ENCODE data around the gene SCYGR6. TPM values are rescaled to one million over a fixed set of nuclear protein-coding genes. Genes with fewer than 3 reads are reported as not detected.
A peak's percentile ranks its signal among the peaks of the same experiment; 100 is the strongest.

The SCYGR6 gene
- total RNA-seq, result not detected
- not detected for polyA plus RNA-seq (2013, experiment 1 of 2)
- polyA plus RNA-seq (2013, experiment 2 of 2), result not detected
- total RNA-seq, result 0 reads per million in 172 experiments

DNA sequence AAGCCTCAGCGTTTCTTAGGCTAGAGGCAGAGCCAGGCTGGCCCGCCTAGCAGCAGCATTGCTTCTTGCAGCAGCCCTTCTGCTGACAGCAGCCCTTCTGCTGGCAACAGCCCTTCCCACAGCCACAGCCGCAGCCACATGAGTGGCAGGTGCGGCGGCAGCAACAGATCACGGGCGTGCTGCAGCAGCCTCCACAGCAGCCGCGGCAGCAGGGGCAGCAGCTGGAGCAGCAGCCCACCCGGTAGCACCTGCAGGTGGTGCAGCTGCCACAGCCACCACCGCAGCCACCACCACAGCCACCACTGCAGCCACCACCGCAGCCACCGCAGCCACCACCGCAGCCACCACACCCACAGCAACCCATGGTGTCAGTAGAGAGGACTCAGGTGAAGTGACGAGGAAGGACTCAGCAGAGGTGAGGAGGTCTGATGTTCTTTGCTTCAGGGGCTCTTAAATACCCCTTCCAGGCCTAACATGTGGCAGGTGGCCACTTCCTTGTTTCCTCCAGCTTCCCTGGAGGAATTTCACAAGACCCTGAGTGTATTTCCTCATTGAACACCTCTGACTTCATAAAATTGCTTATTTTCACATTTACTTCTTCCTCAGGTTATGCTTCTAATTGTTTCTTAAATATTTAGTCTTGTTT is at the start of gene SCYGR6:
SCYGR6 (minus strand) TSS at position 364 of the 646 bp plus-strand sequence; CDS start at position 364, 0 bp downstream.
- TF ChIP-seq, protein P1, sequence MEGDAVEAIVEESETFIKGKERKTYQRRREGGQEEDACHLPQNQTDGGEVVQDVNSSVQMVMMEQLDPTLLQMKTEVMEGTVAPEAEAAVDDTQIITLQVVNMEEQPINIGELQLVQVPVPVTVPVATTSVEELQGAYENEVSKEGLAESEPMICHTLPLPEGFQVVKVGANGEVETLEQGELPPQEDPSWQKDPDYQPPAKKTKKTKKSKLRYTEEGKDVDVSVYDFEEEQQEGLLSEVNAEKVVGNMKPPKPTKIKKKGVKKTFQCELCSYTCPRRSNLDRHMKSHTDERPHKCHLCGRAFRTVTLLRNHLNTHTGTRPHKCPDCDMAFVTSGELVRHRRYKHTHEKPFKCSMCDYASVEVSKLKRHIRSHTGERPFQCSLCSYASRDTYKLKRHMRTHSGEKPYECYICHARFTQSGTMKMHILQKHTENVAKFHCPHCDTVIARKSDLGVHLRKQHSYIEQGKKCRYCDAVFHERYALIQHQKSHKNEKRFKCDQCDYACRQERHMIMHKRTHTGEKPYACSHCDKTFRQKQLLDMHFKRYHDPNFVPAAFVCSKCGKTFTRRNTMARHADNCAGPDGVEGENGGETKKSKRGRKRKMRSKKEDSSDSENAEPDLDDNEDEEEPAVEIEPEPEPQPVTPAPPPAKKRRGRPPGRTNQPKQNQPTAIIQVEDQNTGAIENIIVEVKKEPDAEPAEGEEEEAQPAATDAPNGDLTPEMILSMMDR (IDR thresholded peaks at IDR 0.05), result no peak
- intact Hi-C loops (cut with DNase I, micrococcal nuclease), result no loop called here
- peaks cover 0 to 15% of the 10 kb centered on the region in 2 experiments for H3K27me3 ChIP-seq (ENCODE audit: control insufficient read depth in 1 of 2, insufficient read depth in 2 of 2, low read length in 2 of 2)
- H3K4me1 ChIP-seq (ENCODE audit: insufficient read depth, low read length), result no peaks in the 10 kb centered on the region
- Mint-ChIP-seq H3K4me3 (no peak within 1 kb of the TSS), H3K27me3 (peaks cover 37% of the 10 kb centered on the region), H3K9me3 (no peaks in the 10 kb centered on the region), H3K36me3 (ENCODE audit: low read depth) (no peaks in the 10 kb centered on the region), H3K27ac (no peak within 1 kb of the TSS), H3K4me1 (ENCODE audit: low read depth) (no peaks in the 10 kb centered on the region)
- H3K27ac ChIP-seq (ENCODE audit: low read depth in 1 of 2, low read length in 2 of 2), result no peak within 1 kb of the TSS
- ChIA-PET CTCF (no interaction called here), POLR2A (no interaction called here)
- DNase-seq, result no peak
- ATAC-seq (ENCODE audit: poor library complexity), result no peak
- H3K4me3 ChIP-seq (ENCODE audit: low read length), result no peak within 1 kb of the TSS
- H3K9me3 ChIP-seq (ENCODE audit: control insufficient read depth in 1 of 2, insufficient read depth in 1 of 2, low read length in 2 of 2), result no peaks in the 10 kb centered on the region
- no peaks in the 10 kb centered on the region for H3K36me3 ChIP-seq (ENCODE audit: insufficient read depth, low read length)

- H3K4me3 Mint-ChIP-seq, result no peak overlapping the region
- intact Hi-C loops (cut with DNase I, micrococcal nuclease), result loop anchor here in 1 of 2 experiments (5.0 kb wide), 1 partner anchor 88 kb away; no protein-coding TSS in a partner anchor
- Histone ChIP-seq H3K4me3 (ENCODE audit: low read length) (no peak overlapping the region), H3K27ac (ENCODE audit: low read depth in 1 of 2, low read length in 2 of 2) (no peak overlapping the region), H3K9me3 (ENCODE audit: control insufficient read depth in 1 of 2, insufficient read depth in 1 of 2, low read length in 2 of 2) (no peaks in the 10 kb centered on the region), H3K4me1 (ENCODE audit: insufficient read depth, low read length) (no peaks in the 10 kb centered on the region), H3K36me3 (ENCODE audit: insufficient read depth, low read length) (no peaks in the 10 kb centered on the region), H3K27me3 (ENCODE audit: control insufficient read depth in 1 of 2, insufficient read depth in 2 of 2, low read length in 2 of 2) (no peaks in the 10 kb centered on the region)
- peaks cover 4% of the 10 kb centered on the region for H3K27me3 Mint-ChIP-seq
- no peaks in the 10 kb centered on the region for H3K9me3 Mint-ChIP-seq
- DNase-seq (peak in 3 of 14 experiments; percentile 13 to 46 (median 32)), ATAC-seq (ENCODE audit: poor library complexity) (no peak)
- CTCF ChIA-PET, result interaction anchor here (1.2 kb wide), 2 partner anchors 11 to 97 kb away, joined by 3 to 4 read pairs; partner anchors contain the start of gene DAW1
- TF ChIP-seq, protein P1 (IDR thresholded peaks at IDR 0.05), result no peak
- H3K4me1 Mint-ChIP-seq (ENCODE audit: low read depth), result no peaks in the 10 kb centered on the region
- H3K36me3 Mint-ChIP-seq (ENCODE audit: low read depth), result no peaks in the 10 kb centered on the region
- no peak overlapping the region for H3K27ac Mint-ChIP-seq
- POLR2A ChIA-PET, result no interaction called here
These were observed 49.6 kb upstream of the SCYGR6 start for GRCh38 chr2:227774011-227774624.

DNA sequence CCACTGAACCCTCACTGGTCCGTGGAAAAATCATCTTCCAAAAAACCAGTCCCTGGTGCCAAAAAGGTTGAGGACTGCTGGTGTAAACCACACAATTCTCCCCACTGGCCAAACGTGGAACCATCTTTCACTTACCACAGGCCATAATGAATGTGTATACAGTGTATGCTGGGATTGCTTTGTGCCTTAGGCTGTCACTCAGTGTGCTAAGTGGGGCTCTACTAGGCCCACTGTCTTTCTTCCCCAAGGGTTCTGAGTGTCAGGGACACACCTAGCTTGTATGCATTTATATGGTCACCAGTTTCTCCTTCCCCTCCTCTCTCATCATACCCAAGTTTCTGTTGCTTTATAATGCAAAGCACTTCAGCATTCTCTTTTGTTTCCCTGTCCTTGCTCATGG is 48.4 kb upstream of the SCYGR6 start:
- H3K4me3 ChIP-seq (ENCODE audit: low read length), result no peak overlapping the region
- H3K9me3 ChIP-seq (ENCODE audit: control insufficient read depth in 1 of 2, insufficient read depth in 1 of 2, low read length in 2 of 2), result no peaks in the 10 kb centered on the region
- H3K4me1 ChIP-seq (ENCODE audit: insufficient read depth, low read length), result no peaks in the 10 kb centered on the region
- H3K4me1 Mint-ChIP-seq (ENCODE audit: low read depth), result no peaks in the 10 kb centered on the region
- ATAC-seq (ENCODE audit: poor library complexity) (no peak), DNase-seq (no peak)
- H3K27ac Mint-ChIP-seq, result no peak overlapping the region
- no peaks in the 10 kb centered on the region for H3K9me3 Mint-ChIP-seq
- no peak overlapping the region for H3K27ac ChIP-seq (ENCODE audit: low read depth in 1 of 2, low read length in 2 of 2)
- POLR2A ChIA-PET, result no interaction called here
- no peaks in the 10 kb centered on the region for H3K36me3 ChIP-seq (ENCODE audit: insufficient read depth, low read length)
- CTCF ChIA-PET, result no interaction called here
- H3K36me3 Mint-ChIP-seq (ENCODE audit: low read depth), result no peaks in the 10 kb centered on the region
- H3K27me3 Mint-ChIP-seq, result no peaks in the 10 kb centered on the region
- H3K27me3 ChIP-seq (ENCODE audit: control insufficient read depth in 1 of 2, insufficient read depth in 2 of 2, low read length in 2 of 2), result no peaks in the 10 kb centered on the region
- TF ChIP-seq, protein P1 (IDR thresholded peaks at IDR 0.05), result no peak
- intact Hi-C loops (cut with DNase I, micrococcal nuclease), result loop anchor here in 1 of 2 experiments (5.0 kb wide), 1 partner anchor 89 kb away; no protein-coding TSS in a partner anchor
- H3K4me3 Mint-ChIP-seq, result no peak overlapping the region
